HG03135 (cell line): ENCODE data around the gene PACS2.

Source experiments
- ATAC-seq: cut with Tn5 transposase; IDR thresholded peaks from one replicate; pipeline ENCODE4 v1.9.1; 2021; ENCODE audit warnings: mild to moderate bottlenecking, moderate library complexity; ENCODE audit not compliant: unreplicated experiment

Gene PACS2

DNA sequence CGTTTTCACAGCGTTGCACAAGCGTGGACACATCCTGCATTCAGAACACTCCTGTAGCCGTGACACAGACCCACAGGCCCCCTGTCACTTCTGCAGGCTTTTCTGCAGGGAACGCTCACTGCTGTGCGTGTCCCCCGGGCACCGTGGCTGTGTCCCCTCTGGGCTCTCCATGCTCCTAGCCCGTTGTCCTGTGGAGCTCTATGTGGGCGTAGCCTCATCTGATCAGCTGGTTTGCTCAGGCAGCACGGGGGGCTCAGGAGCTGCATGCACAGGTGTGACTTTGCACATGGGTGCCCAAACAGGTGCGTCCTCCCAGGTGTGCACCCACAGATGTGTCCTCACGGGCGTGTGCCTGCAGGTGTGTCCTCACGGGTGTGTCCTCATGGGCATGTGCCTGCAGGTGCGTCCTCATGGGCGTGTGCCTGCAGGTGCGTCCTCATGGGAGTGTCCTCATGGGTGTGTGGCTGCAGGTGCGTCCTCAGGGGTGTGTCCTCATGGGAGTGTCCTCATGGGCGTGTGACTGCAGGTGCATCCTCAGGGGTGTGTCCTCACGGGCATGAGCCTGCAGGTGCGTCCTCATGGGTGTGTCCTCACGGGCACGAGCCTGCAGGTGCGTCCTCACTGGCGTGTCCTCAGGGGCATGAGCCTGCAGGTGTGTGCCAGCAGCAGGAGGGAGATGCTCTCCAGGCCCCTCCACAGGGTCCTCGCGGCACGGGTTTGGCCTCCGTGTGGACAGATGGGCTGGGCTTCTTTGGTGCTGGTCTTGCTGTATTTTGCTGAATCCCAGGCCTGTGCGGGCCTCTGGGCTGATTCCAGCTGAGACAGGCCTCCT lies 122.6 kb downstream of the PACS2 start:
- no peak for ATAC-seq

DNA sequence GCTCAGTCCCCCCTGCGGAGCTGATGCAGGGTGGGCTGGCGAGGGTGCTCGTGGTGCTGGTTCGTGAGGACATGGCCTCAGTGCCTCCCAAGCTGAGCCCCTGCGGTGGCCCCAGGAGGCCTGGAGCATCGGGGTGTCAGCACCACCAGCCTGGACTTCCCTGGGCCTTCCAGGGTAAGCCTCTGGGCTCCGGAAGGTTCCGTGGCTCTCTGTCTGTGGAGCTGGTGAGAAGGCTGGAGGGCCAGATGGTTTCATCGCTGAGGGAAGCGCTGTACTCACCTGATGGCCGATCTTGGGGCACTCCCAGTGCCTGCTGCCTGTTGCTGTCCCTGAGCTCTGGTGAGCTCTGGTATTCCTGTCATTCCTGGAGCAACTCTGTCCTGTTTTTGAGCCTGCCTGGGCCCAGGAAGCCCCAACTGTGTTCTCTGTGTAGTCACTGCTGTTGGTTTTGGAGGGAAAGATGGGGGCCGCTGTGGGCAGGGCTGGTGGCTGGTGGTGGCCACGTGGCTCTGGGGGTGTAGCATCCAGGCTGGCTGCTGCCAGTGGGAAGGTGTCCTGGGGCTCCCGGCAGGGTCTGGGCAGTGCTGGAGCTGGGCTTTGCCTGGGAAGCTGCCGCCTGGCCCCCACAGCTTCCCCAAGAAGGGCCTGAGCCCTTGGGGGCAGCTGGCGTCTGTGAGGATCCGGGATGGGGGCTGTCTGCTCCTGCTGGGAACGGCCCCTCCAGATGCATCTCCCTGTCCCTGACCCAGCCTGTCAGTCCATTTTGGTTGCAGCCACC lies 123.4 kb downstream of the PACS2 start:
- no peak for ATAC-seq

DNA sequence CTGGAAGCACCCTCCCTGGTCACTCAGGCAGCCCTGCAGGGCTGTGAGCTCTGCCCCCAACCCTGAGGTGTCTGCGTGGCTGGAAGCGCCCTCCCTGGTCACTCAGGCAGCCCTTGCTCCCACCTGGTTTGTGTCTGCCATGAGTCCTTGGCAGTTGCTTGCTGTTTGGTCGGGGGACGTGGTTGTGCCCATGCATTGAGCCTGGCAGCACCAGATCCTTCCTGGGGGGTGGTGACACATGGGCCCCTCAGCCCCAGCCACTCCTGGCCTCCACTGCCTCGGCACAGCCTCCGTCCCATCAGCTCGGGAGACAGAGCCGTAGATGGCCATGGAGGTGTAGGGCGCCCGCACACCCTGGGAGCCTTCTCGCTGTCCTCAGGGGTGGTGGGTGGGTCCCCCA lies 124.6 kb downstream of the PACS2 start:
- no peak for ATAC-seq

DNA sequence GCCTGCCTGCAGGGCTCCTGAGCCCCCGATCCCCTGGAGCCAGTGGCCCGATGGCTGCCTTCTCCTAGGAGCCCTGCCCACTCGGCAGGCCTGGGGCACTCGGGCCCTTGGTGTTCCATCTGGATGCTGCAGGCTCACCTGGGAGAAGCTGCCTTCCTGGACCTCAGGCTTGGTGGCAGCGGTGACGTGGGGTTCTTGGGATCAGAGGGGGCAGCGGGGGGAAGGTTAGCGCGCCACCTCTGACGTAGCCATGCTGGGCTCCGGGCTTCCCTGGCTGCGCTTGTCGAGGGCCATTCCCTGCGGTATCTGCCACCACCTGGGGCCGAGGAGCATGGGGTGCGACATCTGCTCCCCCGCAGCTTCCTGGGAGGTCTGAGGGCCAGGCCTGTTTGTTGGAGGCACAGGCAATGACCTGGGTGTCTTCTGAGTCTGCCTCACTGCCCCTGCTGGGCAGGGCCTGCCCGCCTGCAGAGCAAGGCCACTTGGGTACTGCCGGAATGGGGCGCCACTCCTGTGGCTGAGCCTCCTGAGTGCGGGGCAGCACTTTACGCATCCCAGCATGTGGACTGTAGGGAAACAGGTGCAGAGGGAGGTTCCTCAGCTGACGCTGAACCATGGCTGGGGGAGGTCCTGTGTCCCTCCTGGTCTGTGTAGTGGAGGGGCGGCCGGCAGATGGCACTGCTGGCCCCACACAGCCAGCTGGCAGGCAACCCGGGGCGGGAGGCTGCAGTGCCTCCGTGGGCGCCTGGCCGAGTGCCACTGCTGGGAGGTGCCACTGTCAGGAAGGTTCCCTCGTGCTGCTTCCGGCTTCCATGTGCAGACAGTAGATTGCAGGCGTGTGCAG lies 125.4 kb downstream of the PACS2 start:
- no peak for ATAC-seq

DNA sequence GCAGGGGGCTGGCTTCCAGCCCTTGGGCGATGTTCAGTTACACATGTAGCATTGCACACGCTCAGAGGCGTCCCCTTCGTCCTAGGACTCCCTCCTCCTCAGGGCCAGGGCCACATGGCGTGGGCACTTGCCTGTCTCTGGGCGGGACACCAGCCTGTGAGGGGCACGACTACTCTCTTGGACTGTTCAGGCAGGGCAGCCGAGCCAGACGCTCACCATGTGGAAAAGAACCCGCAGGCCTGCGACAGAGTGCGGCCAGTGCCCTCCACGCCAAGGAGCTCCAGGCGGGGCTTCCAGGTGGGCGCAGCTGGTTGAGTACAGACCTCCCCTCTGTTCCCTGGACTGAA lies 126.0 kb downstream of the PACS2 start:
- no peak for ATAC-seq

DNA sequence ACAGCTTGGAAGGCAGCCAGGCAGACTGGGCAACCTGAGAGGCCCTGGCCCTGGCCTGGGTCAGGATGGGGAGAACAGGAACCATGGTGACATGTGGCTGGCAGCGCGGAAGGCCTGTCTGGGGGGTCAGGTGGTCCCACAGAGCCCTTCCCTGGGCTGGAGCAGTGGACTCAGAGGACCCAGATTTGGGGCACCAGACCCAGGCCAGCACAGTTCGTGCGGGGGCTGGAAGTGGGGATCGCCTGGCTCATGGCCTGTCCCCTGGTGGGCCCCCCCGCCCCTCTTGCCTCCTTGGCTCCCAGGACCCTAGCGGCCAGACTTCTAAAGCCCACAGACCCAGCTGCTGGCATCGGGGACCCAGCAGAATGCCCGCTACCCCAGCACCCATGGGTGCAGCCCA lies 126.4 kb downstream of the PACS2 start:
- ATAC-seq = no peak

DNA sequence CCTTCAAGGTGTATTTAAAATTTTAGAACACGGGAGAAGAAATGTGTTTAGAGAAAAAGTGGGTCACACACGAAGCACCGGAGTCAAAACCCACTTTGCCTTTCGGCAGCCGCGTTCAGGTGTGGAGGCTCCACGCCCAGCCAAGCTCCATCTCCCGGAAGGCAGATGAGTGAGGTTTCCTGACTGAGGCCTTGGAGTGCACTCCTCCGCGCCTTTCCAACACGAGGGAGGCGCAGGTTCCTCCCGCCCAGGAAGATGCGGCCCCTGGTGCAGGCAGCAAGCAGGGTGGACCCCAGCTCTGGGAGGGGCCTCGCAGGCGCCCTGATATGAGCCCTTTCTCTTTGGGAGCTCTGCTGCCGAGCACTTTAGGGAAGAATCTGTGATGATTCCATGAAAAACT lies 127.6 kb downstream of the PACS2 start:
- ATAC-seq = no peak

DNA sequence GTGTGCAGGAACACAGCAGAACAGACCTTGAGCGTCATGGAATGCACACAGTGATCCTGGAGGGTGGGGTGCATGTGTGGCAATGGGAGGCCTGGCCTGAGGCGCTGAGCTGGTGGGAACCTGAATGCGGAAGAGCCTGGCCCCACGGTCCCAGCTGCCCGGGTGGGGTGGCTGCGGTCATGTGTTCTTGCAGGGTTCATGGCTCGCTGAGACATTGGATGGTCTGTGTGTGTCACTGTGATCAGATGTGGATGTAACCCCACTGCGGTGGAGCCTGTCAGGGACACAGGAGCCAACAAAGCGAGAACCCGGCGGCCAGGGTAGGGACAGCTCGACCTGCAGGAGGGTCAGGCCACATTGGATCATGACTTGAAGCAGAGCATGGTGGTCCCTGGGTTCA lies 128.3 kb downstream of the PACS2 start:
- no peak for ATAC-seq

DNA sequence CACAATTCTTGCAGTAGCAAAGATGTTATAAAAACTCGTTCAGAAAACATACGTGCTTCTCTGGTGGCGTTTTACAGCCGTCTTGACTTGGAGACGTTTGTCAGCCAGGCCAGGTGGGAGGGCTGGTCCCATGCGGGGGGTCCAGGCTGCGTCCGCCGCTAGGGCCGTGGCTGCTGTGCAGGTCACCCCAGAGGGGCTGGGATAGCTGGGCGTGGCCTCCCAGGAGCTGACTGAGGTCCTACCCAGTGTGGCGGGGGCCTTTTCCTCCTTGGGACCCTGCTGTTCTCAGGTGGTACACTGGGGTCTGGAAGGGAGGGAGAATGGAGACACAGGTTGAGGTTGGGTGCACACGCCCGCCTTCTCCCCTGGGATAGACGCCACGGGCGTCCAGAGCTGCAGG lies 130.3 kb downstream of the PACS2 start:
- no peak for ATAC-seq

DNA sequence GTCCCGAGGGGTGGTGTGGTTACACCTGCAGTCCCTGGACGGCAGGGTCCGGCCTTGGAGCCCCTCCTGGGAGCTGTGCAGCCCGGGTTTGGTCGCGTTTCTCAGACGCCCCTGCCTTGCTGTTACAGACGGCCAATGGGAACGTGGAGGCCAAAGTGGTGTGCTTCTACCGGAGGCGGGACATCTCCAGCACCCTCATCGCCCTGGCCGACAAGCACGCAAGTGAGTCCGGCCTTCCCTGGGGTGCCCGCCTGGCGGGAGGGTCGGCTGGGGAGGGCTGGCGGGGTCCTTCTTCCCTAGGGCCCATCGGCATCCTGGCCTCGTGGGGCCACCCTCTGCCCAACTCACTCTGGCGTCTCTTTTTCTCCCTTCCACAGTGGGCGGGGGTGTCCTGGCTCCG lies 130.7 kb downstream of the PACS2 start:
- no peak for ATAC-seq

DNA sequence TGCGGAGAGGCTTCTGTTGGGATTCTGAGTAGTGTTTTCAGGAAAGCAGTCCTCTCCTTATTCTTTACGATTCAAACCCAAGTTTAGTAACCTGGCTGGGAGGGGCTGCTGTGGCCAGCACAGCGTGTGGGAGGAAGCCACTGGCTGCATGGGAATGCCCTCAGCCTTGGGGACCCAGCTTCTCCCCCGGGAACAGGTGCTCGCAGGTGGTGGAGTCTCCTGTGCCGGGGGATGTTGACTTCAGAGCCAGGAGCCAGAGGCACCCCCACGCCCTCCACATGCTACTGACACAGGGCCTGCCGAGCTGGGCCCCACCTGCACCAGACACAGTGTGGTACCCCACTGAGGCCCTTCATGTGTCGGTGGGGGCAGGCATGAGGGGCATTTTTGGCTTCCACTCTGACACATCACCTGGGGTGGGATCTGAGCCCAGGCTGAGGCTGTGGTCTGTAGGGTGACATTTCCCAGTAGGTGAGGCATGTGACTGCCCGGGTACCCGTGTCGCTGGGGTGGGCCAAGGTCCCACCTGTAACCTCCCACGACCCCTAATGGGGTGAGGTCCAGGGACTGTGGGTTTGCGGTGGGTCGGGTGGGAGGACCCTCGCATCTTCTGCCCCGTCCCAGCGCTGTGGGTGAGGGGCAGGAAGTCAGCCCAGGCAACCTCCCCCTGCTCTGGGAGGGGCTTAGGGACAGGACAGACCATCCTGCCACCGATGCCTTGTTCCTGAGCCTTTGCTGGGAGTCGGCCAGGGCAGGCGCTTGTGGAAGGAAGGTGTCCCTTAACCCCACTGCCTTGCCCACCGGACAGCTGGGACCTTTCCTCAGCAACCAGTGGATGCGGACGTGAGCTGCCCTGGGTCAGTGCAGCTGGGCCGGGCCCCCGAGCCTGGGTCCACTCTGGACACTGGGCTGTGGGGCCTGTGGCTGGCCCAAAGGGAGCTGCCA lies 131.6 kb downstream of the PACS2 start:
- ATAC-seq = no peak

DNA sequence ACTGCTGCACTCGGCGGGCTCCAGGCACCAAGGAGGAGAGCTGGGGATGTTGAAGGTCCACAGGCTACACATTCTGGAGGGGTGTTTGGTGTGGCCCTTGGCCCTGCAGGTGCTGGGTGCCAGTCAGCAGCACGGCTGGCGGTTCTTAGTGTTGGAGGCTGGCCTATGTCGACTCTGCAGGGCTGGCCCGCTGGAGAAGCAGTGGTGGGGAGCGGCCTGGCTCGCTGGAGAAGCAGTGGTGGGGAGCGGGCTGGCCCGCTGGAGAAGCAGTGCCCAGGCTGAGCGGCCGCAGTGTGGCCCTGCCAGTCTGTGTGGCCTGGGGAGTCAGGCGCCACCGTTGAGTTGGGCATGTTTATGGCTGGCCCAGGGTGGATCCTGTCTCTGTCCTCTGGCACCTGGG lies 132.4 kb downstream of the PACS2 start:
- no peak for ATAC-seq
